Measurements from ENCODE around the gene CISD3. TPM values are rescaled to one million over a fixed set of nuclear protein-coding genes. Genes with fewer than 3 reads are reported as not detected.
A peak's percentile ranks its signal among the peaks of the same experiment; 100 is the strongest.

The CISD3 gene
- total RNA-seq, 1 experiment from 2014 or later, result 14.1 TPM

GRCh38 chr17:38732376-38733281 lies 2.5 kb downstream of the CISD3 start:
- no peak overlapping the region for H3K9ac ChIP-seq (ENCODE audit: low read length)
- 0 out of 2 replicates have a peak, but pooled peaks cover 4% of the 10 kb centered on the region for H4K20me1 ChIP-seq (ENCODE audit: low read length)
- H3K36me3 ChIP-seq (ENCODE audit: low read depth, low read length), result no peaks in the 10 kb centered on the region
- ChIA-PET POLR2A (ENCODE audit: unreplicated experiment) (no interaction called here), CTCF (no interaction called here)
- no TSS peak for BruUV-seq (replicated peaks)
- H3K4me3 ChIP-seq (ENCODE audit: low read length), result no peak overlapping the region
- H3K4me1 ChIP-seq (ENCODE audit: insufficient read depth, low read length), result peaks cover 20% of the 10 kb centered on the region
- H3K4me2 ChIP-seq (ENCODE audit: low read length), result peak overlapping the region; percentile 97
- H3F3A ChIP-seq (ENCODE audit: low read length, unreplicated experiment), result no peaks in the 10 kb centered on the region
- H3K79me2 ChIP-seq (ENCODE audit: low read length), result peaks cover 23% of the 10 kb centered on the region
- ATAC-seq (no peak), DNase-seq (no peak)
- no peaks in the 10 kb centered on the region for H3K27me3 ChIP-seq (ENCODE audit: low read length)
- no peak overlapping the region for H3K27ac ChIP-seq (ENCODE audit: low read length)
- intact Hi-C loops (cut with micrococcal nuclease), result no loop called here
- H3K9me3 ChIP-seq (ENCODE audit: low read length), result no peaks in the 10 kb centered on the region
- no peak overlapping the region for H2AFZ ChIP-seq (ENCODE audit: low read length)
- H3K9me2 ChIP-seq (replicated peaks; ENCODE audit: low read length), result no peaks in the 10 kb centered on the region
- no peak for TF ChIP-seq CTCF (conservative IDR thresholded peaks at IDR 0.05; ENCODE audit: low read depth, low read length)
- TF ChIP-seq EZH2phosphoT487 (IDR thresholded peaks at IDR 0.05; ENCODE audit: borderline replicate concordance, low read length), result no peak
- TF ChIP-seq EZH2 (IDR thresholded peaks at IDR 0.05; ENCODE audit: low read length, unreplicated experiment), result no peak

GRCh38 chr17:38733282-38733981 lies 3.3 kb downstream of the CISD3 start:
- DNase-seq (no peak), ATAC-seq (no peak)
- no peaks in the 10 kb centered on the region for H3K9me3 ChIP-seq (ENCODE audit: low read length)
- intact Hi-C loops (cut with micrococcal nuclease), result no loop called here
- ChIA-PET POLR2A (ENCODE audit: unreplicated experiment) (no interaction called here), CTCF (no interaction called here)
- peaks cover 23% of the 10 kb centered on the region for H3K79me2 ChIP-seq (ENCODE audit: low read length)
- H3K4me3 ChIP-seq (ENCODE audit: low read length), result no peak overlapping the region
- H3F3A ChIP-seq (ENCODE audit: low read length, unreplicated experiment), result no peaks in the 10 kb centered on the region
- no peaks in the 10 kb centered on the region for H3K9me2 ChIP-seq (replicated peaks; ENCODE audit: low read length)
- no peaks in the 10 kb centered on the region for H3K27me3 ChIP-seq (ENCODE audit: low read length)
- BruUV-seq (replicated peaks), result no TSS peak
- H4K20me1 ChIP-seq (ENCODE audit: low read length), result 0 out of 2 replicates have a peak, but pooled peaks cover 4% of the 10 kb centered on the region
- no peak for TF ChIP-seq CTCF (conservative IDR thresholded peaks at IDR 0.05; ENCODE audit: low read depth, low read length)
- TF ChIP-seq EZH2phosphoT487 (IDR thresholded peaks at IDR 0.05; ENCODE audit: borderline replicate concordance, low read length), result no peak
- no peak for TF ChIP-seq EZH2 (IDR thresholded peaks at IDR 0.05; ENCODE audit: low read length, unreplicated experiment)
- H3K4me1 ChIP-seq (ENCODE audit: insufficient read depth, low read length), result peaks cover 20% of the 10 kb centered on the region
- H2AFZ ChIP-seq (ENCODE audit: low read length), result no peak overlapping the region
- no peaks in the 10 kb centered on the region; the same call in 1 of the 2 replicates for H3K36me3 ChIP-seq (ENCODE audit: low read depth, low read length)
- no peak overlapping the region for H3K27ac ChIP-seq (ENCODE audit: low read length)
- no peak overlapping the region for H3K4me2 ChIP-seq (ENCODE audit: low read length)
- H3K9ac ChIP-seq (ENCODE audit: low read length), result no peak overlapping the region

All from PC-3 (cell line).